Kidney (tissue), 14 donors: ENCODE results near the gene KRTAP4-1. TPM values are rescaled to one million over a fixed set of nuclear protein-coding genes. Genes with fewer than 3 reads are reported as not detected.

Experiments used
- DNase-seq, 5 donors: peaks; one replicate each; pipeline ENCODE4 v3.0.0-alpha.2; 2013 to 2020
- FAIRE-seq: peaks from 2 replicates; lab custom pipeline; 2012; peaks lifted over from hg19 to GRCh38; lab: Jason Lieb, UNC
- H3K27ac ChIP-seq, 2 donors: one replicate each; pipeline ENCODE4 v1.7.0; 2013; ENCODE audit warnings: low read depth in 2 of 2, low read length in 2 of 2, inconsistent platforms in 1 of 2
- H3K27me3 ChIP-seq: one replicate; pipeline ENCODE4 v1.7.1; 2013; ENCODE audit warnings: low read length, inconsistent platforms; ENCODE audit not compliant: control insufficient read depth, insufficient read depth
- H3K36me3 ChIP-seq, 3 donors: one replicate each; pipeline versions ENCODE4 v1.7.0 to v1.7.1; 2013; ENCODE audit warnings: low read length in 3 of 3, control low read depth in 1 of 3, inconsistent platforms in 1 of 3; ENCODE audit not compliant: insufficient read depth in 3 of 3, control insufficient read depth in 2 of 3
- H3K4me1 ChIP-seq, 3 donors: one replicate each; pipeline versions ENCODE4 v1.7.0 to v1.7.1; 2013; ENCODE audit warnings: low read length in 3 of 3, inconsistent platforms in 1 of 3, low read depth in 1 of 3; ENCODE audit not compliant: control insufficient read depth in 2 of 3, insufficient read depth in 2 of 3
- H3K4me3 ChIP-seq, 3 donors: one replicate each; pipeline versions ENCODE4 v1.7.0 to v1.8.1; 2013; ENCODE audit warnings: low read length in 3 of 3, control low read depth in 1 of 3, inconsistent platforms in 1 of 3
- H3K9ac ChIP-seq, 3 donors: one replicate each; pipeline versions ENCODE4 v1.7.0 to v1.7.1; 2013; ENCODE audit warnings: low read length in 3 of 3, control low read depth in 1 of 3, inconsistent platforms in 1 of 3
- H3K9me3 ChIP-seq, 3 donors: one replicate each; pipeline versions ENCODE4 v1.7.0 to v1.7.1; 2013; ENCODE audit warnings: low read length in 3 of 3, control low read depth in 1 of 3, inconsistent platforms in 1 of 3; ENCODE audit not compliant: control insufficient read depth in 2 of 3, insufficient read depth in 1 of 3
- intact Hi-C: fragments of 100-400 bp; cut with DNase I; formaldehyde crosslinking; loops from one replicate; pipeline ENCODE4 v1.11.1; 2022
- polyA plus RNA-seq: library from polyadenylated mRNA; stranded (reverse); fragments of 350-450 nt; fragmentation: Illumina TruSeq; extraction: RNeasy Lipid Tissue Mini Kit (QIAGEN cat#74804); gene quantifications from one replicate; pipeline ENCODE4 v1.2.3, GENCODE V29; 2014; ENCODE audit warnings: low read depth, low replicate concordance; ENCODE audit not compliant: insufficient read depth
- total RNA-seq: library from RNA; stranded (reverse); fragmentation: NEBNext Ultra II Directional; extraction: Animal tissue kit (Norgen Biotek cat#: 25700); gene quantifications from one replicate; pipeline ENCODE4 v1.2.1, GENCODE V29; 2021
- TF ChIP-seq, protein P1 (sequence below): IDR thresholded peaks from 3 replicates; pipeline ENCODE4 v1.5.1; 2012; ENCODE audit warnings: mild to moderate bottlenecking, moderate library complexity, borderline replicate concordance; ENCODE audit not compliant: insufficient read depth; ENCODE audit errors: extremely low read depth
- donor health status: control.
- donor health status: control.
- donor health status: control.
- donor health status: control.
- donor health status: control.
- donor health status: DM: yes; HTN: yes; CAD: no.
- donor health status: Normal renal cell carcinoma (clear cell type).

KRTAP4-1 gene
- total and polyA plus RNA-seq, 2 donors from 2014 or later: not detected

- H3K4me1 ChIP-seq: no peaks in the 10 kb centered on the region
- intact Hi-C loops: no loop called here
- H3K27me3 ChIP-seq: no peaks in the 10 kb centered on the region
- no peak overlapping the region for H3K4me3 ChIP-seq
- FAIRE-seq: no peak
- no peak overlapping the region for H3K27ac ChIP-seq
- DNase-seq: no peak
- TF ChIP-seq, protein P1, sequence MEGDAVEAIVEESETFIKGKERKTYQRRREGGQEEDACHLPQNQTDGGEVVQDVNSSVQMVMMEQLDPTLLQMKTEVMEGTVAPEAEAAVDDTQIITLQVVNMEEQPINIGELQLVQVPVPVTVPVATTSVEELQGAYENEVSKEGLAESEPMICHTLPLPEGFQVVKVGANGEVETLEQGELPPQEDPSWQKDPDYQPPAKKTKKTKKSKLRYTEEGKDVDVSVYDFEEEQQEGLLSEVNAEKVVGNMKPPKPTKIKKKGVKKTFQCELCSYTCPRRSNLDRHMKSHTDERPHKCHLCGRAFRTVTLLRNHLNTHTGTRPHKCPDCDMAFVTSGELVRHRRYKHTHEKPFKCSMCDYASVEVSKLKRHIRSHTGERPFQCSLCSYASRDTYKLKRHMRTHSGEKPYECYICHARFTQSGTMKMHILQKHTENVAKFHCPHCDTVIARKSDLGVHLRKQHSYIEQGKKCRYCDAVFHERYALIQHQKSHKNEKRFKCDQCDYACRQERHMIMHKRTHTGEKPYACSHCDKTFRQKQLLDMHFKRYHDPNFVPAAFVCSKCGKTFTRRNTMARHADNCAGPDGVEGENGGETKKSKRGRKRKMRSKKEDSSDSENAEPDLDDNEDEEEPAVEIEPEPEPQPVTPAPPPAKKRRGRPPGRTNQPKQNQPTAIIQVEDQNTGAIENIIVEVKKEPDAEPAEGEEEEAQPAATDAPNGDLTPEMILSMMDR: no peak
- no peaks in the 10 kb centered on the region for H3K36me3 ChIP-seq
- no peaks in the 10 kb centered on the region for H3K9me3 ChIP-seq
- H3K9ac ChIP-seq: no peak overlapping the region
Measured at GRCh38 chr17:41185001-41185400, 290 bp upstream of the KRTAP4-1 start.

- H3K9me3 ChIP-seq: no peaks in the 10 kb centered on the region
- intact Hi-C loops: no loop called here
- no peak overlapping the region for H3K27ac ChIP-seq
- DNase-seq (no peak), FAIRE-seq (no peak)
- H3K4me1 ChIP-seq: no peaks in the 10 kb centered on the region
- H3K4me3 ChIP-seq: no peak overlapping the region
- no peak overlapping the region for H3K9ac ChIP-seq
- TF ChIP-seq, protein P1: no peak
- no peaks in the 10 kb centered on the region for H3K27me3 ChIP-seq
- no peaks in the 10 kb centered on the region for H3K36me3 ChIP-seq
Measured at GRCh38 chr17:41178843-41179616, 5.7 kb downstream of the KRTAP4-1 start.

DNA sequence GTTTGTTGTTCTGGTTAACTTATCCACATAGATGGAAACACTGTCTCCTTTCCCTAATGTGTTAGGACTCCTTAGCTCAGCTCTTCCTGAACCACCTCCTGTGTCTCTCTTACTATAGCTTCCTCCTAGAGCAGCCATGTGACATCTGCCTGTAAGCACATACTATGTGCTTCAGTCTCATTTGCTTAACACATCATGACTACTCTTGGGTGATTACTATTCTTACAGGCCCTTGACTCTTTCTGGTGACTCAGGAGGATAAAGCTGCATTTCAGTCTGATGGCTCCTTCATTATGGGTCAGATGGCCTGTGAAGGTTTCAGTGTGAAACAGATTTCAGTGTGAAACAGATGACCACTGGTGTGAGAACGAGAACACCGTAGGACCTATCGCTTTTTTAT lies 6.4 kb downstream of the KRTAP4-1 start:
- Histone ChIP-seq H3K27ac (no peak overlapping the region), H3K9me3 (no peaks in the 10 kb centered on the region), H3K9ac (no peak overlapping the region), H3K36me3 (no peaks in the 10 kb centered on the region), H3K4me1 (no peaks in the 10 kb centered on the region), H3K4me3 (no peak overlapping the region), H3K27me3 (no peaks in the 10 kb centered on the region)
- intact Hi-C loops: no loop called here
- DNase-seq (no peak), FAIRE-seq (no peak)
- TF ChIP-seq, protein P1: no peak
